H9 (cell line): ENCODE results near the gene ADAM19. TPM values are rescaled to one million over a fixed set of nuclear protein-coding genes. Genes with fewer than 3 reads are reported as not detected.
A peak's percentile ranks its signal among the peaks of the same experiment; 100 is the strongest.

Experiments used
- DNase-seq: peaks from one replicate; pipeline ENCODE4 v3.0.0-alpha.2; 2017
- H2AFZ ChIP-seq: one replicate; pipeline ENCODE4 v1.6.1; 2013; ENCODE audit warnings: mild to moderate bottlenecking, low read length, control low read depth, moderate library complexity
- H2AK5ac ChIP-seq: 2 replicates; pipeline ENCODE4 v1.6.1; 2013; ENCODE audit warnings: low read length, control low read depth, mixed read lengths; ENCODE audit not compliant: insufficient read length
- H2BK120ac ChIP-seq: one replicate; pipeline ENCODE4 v1.6.1; 2013; ENCODE audit warnings: low read depth, mild to moderate bottlenecking, low read length, control low read depth, inconsistent platforms; ENCODE audit not compliant: poor library complexity, severe bottlenecking
- H2BK12ac ChIP-seq: 2 replicates; pipeline ENCODE4 v1.6.1; 2013; ENCODE audit warnings: low read length, control low read depth, mixed read lengths, low read depth; ENCODE audit not compliant: insufficient read length
- H2BK15ac ChIP-seq: 2 replicates; pipeline ENCODE4 v1.6.1; 2013; ENCODE audit warnings: low read depth, low read length, control low read depth
- H2BK20ac ChIP-seq: one replicate; pipeline ENCODE4 v1.6.1; 2013; ENCODE audit warnings: low read depth, mild to moderate bottlenecking, low read length, control low read depth, inconsistent platforms; ENCODE audit not compliant: poor library complexity, severe bottlenecking
- H2BK5ac ChIP-seq: 2 replicates; pipeline ENCODE4 v1.6.1; 2013; ENCODE audit warnings: low read length, control low read depth, mixed read lengths; ENCODE audit not compliant: insufficient read length
- H3K14ac ChIP-seq: 2 replicates; pipeline ENCODE4 v1.6.1; 2013; ENCODE audit warnings: low read length, control low read depth; ENCODE audit not compliant: insufficient read depth
- H3K18ac ChIP-seq: 2 replicates; pipeline ENCODE4 v1.6.1; 2013; ENCODE audit warnings: low read depth, mild to moderate bottlenecking, mixed read lengths, low read length, control low read depth; ENCODE audit not compliant: insufficient read length
- H3K23ac ChIP-seq: 2 replicates; pipeline ENCODE4 v1.6.1; 2013; ENCODE audit warnings: low read length, control low read depth, mixed read lengths, low read depth; ENCODE audit not compliant: insufficient read length
- H3K23me2 ChIP-seq: 2 replicates; pipeline ENCODE4 v1.6.1; 2013; ENCODE audit warnings: low read depth, mild to moderate bottlenecking, mixed read lengths, low read length, control low read depth; ENCODE audit not compliant: insufficient read length, poor library complexity, severe bottlenecking
- H3K27ac ChIP-seq: 2 replicates; pipeline ENCODE4 v1.5.1; 2013; ENCODE audit warnings: low read length, control low read depth, mixed read lengths, low read depth; ENCODE audit not compliant: insufficient read length
- H3K27me3 ChIP-seq: 2 replicates; pipeline ENCODE4 v1.6.1; 2013; ENCODE audit warnings: low read length, control low read depth, inconsistent platforms; ENCODE audit not compliant: insufficient read depth
- H3K4ac ChIP-seq: 2 replicates; pipeline ENCODE4 v1.6.1; 2013; ENCODE audit warnings: low read depth, mild to moderate bottlenecking, control low read depth, inconsistent platforms, low read length, moderate library complexity
- H3K4me1 ChIP-seq: 2 replicates; pipeline ENCODE4 v1.6.1; 2013; ENCODE audit warnings: low read length, control low read depth, inconsistent platforms; ENCODE audit not compliant: insufficient read depth
- H3K4me2 ChIP-seq: 2 replicates; pipeline ENCODE4 v1.6.1; 2013; ENCODE audit warnings: low read length, control low read depth, mixed read lengths; ENCODE audit not compliant: insufficient read length, insufficient read depth
- H3K56ac ChIP-seq: 2 replicates; pipeline ENCODE4 v1.6.1; 2013; ENCODE audit warnings: low read depth, mild to moderate bottlenecking, mixed read lengths, low read length, control low read depth; ENCODE audit not compliant: insufficient read length
- H3K79me1 ChIP-seq: 2 replicates; pipeline ENCODE4 v1.6.1; 2013; ENCODE audit warnings: low read depth, mild to moderate bottlenecking, moderate library complexity, low read length, control low read depth, inconsistent platforms; ENCODE audit not compliant: insufficient read depth, poor library complexity, severe bottlenecking
- H3K79me2 ChIP-seq: 2 replicates; pipeline ENCODE4 v1.6.1; 2013; ENCODE audit warnings: low read length, control low read depth, inconsistent platforms; ENCODE audit not compliant: insufficient read depth
- H3K9ac ChIP-seq: 2 replicates; pipeline ENCODE4 v1.6.1; 2013; ENCODE audit warnings: low read length, control low read depth, mixed read lengths; ENCODE audit not compliant: insufficient read length; ENCODE audit errors: extremely low read depth
- H3K9me3 ChIP-seq: one replicate; pipeline ENCODE4 v1.6.1; 2013; ENCODE audit warnings: low read depth, low read length, inconsistent platforms; ENCODE audit not compliant: control insufficient read depth
- H3T11ph ChIP-seq: one replicate; pipeline ENCODE4 v1.6.1; 2013; ENCODE audit warnings: mild to moderate bottlenecking, low read length, control low read depth, inconsistent platforms
- H4K20me1 ChIP-seq: one replicate; pipeline ENCODE4 v1.6.1; 2013; ENCODE audit not compliant: control insufficient read depth, insufficient read length, insufficient read depth
- H4K5ac ChIP-seq: 2 replicates; pipeline ENCODE4 v1.6.1; 2013; ENCODE audit warnings: low read depth, mild to moderate bottlenecking, mixed read lengths, low read length, control low read depth; ENCODE audit not compliant: insufficient read length
- H4K8ac ChIP-seq: replicated peaks from 2 replicates; pipeline ENCODE4 v1.6.1; 2013; ENCODE audit warnings: low read length, control low read depth, mixed read lengths, low read depth; ENCODE audit not compliant: insufficient read length
- H4K91ac ChIP-seq: 2 replicates; pipeline ENCODE4 v1.6.1; 2013; ENCODE audit warnings: low read depth, mild to moderate bottlenecking, moderate library complexity, mixed read lengths, low read length, control low read depth; ENCODE audit not compliant: insufficient read length
- H3K27ac Mint-ChIP-seq, 3 experiments: 2 replicates in 2 of 3; 3 replicates in 1 of 3; pipeline ENCODE4 v1.8.0; 2020 to 2021; ENCODE audit warnings: mixed read lengths in 3 of 3, mild to moderate bottlenecking in 1 of 3, moderate library complexity in 1 of 3
- H3K27me3 Mint-ChIP-seq: 2 replicates; pipeline ENCODE4 v1.8.0; 2021; ENCODE audit warnings: low read depth, mild to moderate bottlenecking, moderate library complexity, mixed read lengths
- H3K36me3 Mint-ChIP-seq, 3 experiments: 2 replicates in 2 of 3; 3 replicates in 1 of 3; pipeline ENCODE4 v1.8.0; 2020 to 2021; ENCODE audit warnings: low read depth in 3 of 3, mixed read lengths in 3 of 3; ENCODE audit not compliant: insufficient read depth in 1 of 3
- H3K4me1 Mint-ChIP-seq, 2 experiments: 2 replicates each; pipeline ENCODE4 v1.8.0; 2020; ENCODE audit warnings: mixed read lengths in 2 of 2
- H3K4me3 Mint-ChIP-seq, 2 experiments: 2 replicates in 1 of 2; 3 replicates in 1 of 2; pipeline ENCODE4 v1.8.0; 2020 to 2021; ENCODE audit warnings: mild to moderate bottlenecking in 2 of 2, mixed read lengths in 2 of 2, moderate library complexity in 1 of 2
- H3K9me3 Mint-ChIP-seq, 2 experiments: 2 replicates in 1 of 2; 3 replicates in 1 of 2; pipeline ENCODE4 v1.8.0; 2020; ENCODE audit warnings: mild to moderate bottlenecking in 2 of 2, mixed read lengths in 2 of 2, moderate library complexity in 1 of 2
- WGBS: extraction: QIAGEN DNeasy Blood & Tissue Kit; methylation state at CpG from one replicate; pipeline ENCODE4 v1.1.7; 2013; ENCODE audit warnings: missing lambda C conversion rate, low lambda C conversion rate, mixed read lengths; ENCODE audit not compliant: insufficient read length; ENCODE audit errors: extremely low coverage; 5-methylcytosine and 5-hydroxymethylcytosine counted together
- total RNA-seq: library from RNA; stranded (reverse); gene quantifications from 2 replicates; pipeline ENCODE4 v1.2.1, GENCODE V29; 2021
- TF ChIP-seq, protein P1 (sequence below): fragments of 200-600 bp; sonication (generic); conservative IDR thresholded peaks from 3 replicates; pipeline ENCODE4 v1.8.0; 2021; ENCODE audit warnings: antibody characterized with exemption, mild to moderate bottlenecking

The ADAM19 gene
- total RNA-seq, 1 experiment from 2014 or later: 9.9 TPM

DNA sequence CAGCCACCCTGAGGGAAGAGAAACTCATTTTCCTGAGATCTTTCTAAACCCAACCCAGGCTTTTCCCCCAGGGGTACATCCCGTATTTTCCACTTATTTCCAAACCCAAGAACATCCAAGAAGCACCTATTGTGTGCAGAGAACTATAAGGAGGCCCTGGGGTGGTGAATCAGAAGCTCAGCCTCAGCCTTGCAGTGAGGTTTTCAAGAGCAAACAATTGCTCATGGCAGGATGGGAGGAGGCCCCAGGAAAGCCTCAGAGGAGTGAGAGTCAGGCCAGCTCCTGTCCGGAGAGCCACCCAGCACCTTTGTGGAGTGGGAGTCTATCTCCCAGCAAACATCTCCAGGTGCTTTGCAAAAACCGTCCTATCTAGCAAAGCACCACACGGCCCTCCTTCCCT lies 96.4 kb downstream of the ADAM19 start:
- Mint-ChIP-seq H3K4me1 (peaks cover 20% of the 10 kb centered on the region in 2 experiments), H3K9me3 (no peaks in the 10 kb centered on the region), H3K36me3 (peaks cover 5 to 14% (median 14%) of the 10 kb centered on the region in 3 experiments; a peak in 6 of 7 replicates), H3K27ac (peak overlapping the region in 2 of 3 experiments; percentile 14 to 66; a peak in 1 of 7 replicates), H3K27me3 (no peaks in the 10 kb centered on the region), H3K4me3 (no peak overlapping the region)
- Histone ChIP-seq H3K79me1 (no peaks in the 10 kb centered on the region), H4K8ac (no peak overlapping the region), H2BK15ac (no peak overlapping the region), H3K18ac (no peak overlapping the region), H3K79me2 (no peaks in the 10 kb centered on the region), H3K14ac (no peak overlapping the region), H2BK20ac (no peak overlapping the region), H3K9me3 (no peaks in the 10 kb centered on the region), H2BK5ac (no peak overlapping the region), H3T11ph (no peak overlapping the region), H2AK5ac (no peak overlapping the region), H3K23me2 (no peaks in the 10 kb centered on the region), H3K4me1 (peaks cover 5% of the 10 kb centered on the region; the same call in 1 of the 2 replicates), H3K27ac (no peak overlapping the region), H4K20me1 (no peaks in the 10 kb centered on the region), H2BK120ac (no peak overlapping the region), H3K23ac (no peak overlapping the region), H4K91ac (no peak overlapping the region), H4K5ac (no peak overlapping the region), H3K9ac (no peak overlapping the region), H2BK12ac (no peak overlapping the region), H3K27me3 (no peaks in the 10 kb centered on the region), H2AFZ (no peak overlapping the region), H3K56ac (no peak overlapping the region), H3K4me2 (no peak overlapping the region), H3K4ac (no peak overlapping the region)
- no CpG with 5 or more reads among the region's 4 CpGs for WGBS
- DNase-seq: no peak
- TF ChIP-seq, protein P1, sequence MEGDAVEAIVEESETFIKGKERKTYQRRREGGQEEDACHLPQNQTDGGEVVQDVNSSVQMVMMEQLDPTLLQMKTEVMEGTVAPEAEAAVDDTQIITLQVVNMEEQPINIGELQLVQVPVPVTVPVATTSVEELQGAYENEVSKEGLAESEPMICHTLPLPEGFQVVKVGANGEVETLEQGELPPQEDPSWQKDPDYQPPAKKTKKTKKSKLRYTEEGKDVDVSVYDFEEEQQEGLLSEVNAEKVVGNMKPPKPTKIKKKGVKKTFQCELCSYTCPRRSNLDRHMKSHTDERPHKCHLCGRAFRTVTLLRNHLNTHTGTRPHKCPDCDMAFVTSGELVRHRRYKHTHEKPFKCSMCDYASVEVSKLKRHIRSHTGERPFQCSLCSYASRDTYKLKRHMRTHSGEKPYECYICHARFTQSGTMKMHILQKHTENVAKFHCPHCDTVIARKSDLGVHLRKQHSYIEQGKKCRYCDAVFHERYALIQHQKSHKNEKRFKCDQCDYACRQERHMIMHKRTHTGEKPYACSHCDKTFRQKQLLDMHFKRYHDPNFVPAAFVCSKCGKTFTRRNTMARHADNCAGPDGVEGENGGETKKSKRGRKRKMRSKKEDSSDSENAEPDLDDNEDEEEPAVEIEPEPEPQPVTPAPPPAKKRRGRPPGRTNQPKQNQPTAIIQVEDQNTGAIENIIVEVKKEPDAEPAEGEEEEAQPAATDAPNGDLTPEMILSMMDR: no peak
